Nephron progenitor cell (in vitro differentiated cells): ENCODE measurements around the gene MGAT4B.
A peak's percentile ranks its signal among the peaks of the same experiment; 100 is the strongest.

Experiments used
- DNase-seq: peaks from one replicate; pipeline ENCODE4 v3.0.0; 2021
- H3K27ac Mint-ChIP-seq: 2 replicates; pipeline ENCODE4 v1.8.0; 2021; ENCODE audit warnings: mild to moderate bottlenecking, moderate library complexity, mixed read lengths
- H3K27me3 Mint-ChIP-seq: 2 replicates; pipeline ENCODE4 v1.8.0; 2021; ENCODE audit warnings: mild to moderate bottlenecking, low read depth, mixed read lengths; ENCODE audit not compliant: poor library complexity
- H3K36me3 Mint-ChIP-seq: 2 replicates; pipeline ENCODE4 v1.8.0; 2021; ENCODE audit warnings: low read depth, mixed read lengths
- H3K4me1 Mint-ChIP-seq: 2 replicates; pipeline ENCODE4 v1.8.0; 2021; ENCODE audit warnings: mixed read lengths
- H3K4me3 Mint-ChIP-seq: 2 replicates; pipeline ENCODE4 v1.8.0; 2021; ENCODE audit warnings: mild to moderate bottlenecking, moderate library complexity, mixed read lengths
- H3K9me3 Mint-ChIP-seq: 2 replicates; pipeline ENCODE4 v1.8.0; 2021; ENCODE audit warnings: mild to moderate bottlenecking, moderate library complexity, mixed read lengths
- TF ChIP-seq, protein P1 (sequence below): fragments of 200-600 bp; sonication (generic); IDR thresholded peaks from 2 replicates; pipeline ENCODE4 v1.5.0; 2021; ENCODE audit warnings: antibody characterized with exemption

The MGAT4B gene

DNA sequence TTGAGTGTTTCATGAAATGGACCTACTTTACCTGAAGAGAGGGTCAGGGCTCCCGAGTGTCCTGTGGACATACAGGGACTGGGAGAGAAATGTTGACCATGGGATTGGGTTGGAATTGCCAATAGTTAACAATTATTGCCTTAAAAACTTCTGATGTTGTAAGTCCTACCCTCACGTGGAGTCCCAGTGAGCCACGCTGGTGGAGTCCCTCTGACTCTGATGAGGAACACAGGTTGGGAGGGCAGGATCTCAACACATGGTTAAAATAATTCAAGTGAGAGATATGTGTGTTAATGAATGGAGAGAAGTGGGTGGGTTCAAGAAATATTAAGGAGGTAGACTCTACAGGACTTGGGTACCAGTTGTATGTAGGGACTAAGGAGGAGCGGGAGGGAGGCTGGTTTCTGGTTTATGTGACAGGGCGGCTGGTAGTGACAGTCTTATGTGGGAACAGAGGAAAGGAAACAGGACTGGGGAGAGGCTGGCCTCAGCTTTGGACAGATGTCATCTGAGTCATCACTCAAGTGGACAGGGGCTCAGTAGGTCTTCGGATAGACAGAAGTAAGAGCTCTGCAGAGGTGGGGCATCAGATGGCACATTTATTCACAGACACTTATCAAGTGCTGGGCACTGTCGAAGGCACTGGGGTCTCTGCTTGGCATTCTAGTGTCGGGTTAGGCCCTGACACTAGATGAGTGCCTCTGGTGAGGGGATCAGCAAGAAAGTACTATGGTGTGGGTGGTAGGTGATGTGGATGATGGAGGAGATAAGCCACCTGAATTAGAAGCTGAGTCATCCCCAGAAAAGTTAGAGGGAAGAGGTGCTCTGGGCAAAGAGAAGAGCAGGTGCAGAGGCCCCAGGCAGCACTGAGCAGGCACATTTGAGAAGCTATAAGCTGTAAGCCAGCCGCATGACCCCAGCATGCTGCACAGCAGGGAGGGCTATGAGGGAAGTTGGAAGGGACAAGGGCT, 46.8 kb downstream of the MGAT4B start:
- Mint-ChIP-seq H3K27ac (peak overlapping the region; percentile 57), H3K4me3 (no peak overlapping the region)

DNA sequence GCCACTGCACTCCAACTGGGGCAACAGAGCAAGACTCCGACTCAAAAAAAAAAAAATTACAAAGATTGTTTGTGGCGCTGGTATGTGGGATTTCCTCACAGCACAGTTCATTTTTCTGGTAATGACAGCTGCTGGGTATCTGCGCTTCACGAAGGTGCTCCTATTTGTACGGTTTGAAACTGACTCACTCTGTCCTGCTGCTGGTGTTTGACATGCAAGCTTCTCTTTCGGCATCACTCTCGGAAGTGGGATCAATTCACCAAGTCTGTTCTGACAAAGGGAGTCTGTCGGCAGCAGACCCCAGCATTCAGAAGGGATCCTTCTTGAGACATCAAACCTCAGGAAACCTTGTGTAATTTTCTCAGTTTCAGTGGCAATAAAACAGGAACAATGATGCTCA, 47.7 kb downstream of the MGAT4B start:
- TF ChIP-seq, protein P1, sequence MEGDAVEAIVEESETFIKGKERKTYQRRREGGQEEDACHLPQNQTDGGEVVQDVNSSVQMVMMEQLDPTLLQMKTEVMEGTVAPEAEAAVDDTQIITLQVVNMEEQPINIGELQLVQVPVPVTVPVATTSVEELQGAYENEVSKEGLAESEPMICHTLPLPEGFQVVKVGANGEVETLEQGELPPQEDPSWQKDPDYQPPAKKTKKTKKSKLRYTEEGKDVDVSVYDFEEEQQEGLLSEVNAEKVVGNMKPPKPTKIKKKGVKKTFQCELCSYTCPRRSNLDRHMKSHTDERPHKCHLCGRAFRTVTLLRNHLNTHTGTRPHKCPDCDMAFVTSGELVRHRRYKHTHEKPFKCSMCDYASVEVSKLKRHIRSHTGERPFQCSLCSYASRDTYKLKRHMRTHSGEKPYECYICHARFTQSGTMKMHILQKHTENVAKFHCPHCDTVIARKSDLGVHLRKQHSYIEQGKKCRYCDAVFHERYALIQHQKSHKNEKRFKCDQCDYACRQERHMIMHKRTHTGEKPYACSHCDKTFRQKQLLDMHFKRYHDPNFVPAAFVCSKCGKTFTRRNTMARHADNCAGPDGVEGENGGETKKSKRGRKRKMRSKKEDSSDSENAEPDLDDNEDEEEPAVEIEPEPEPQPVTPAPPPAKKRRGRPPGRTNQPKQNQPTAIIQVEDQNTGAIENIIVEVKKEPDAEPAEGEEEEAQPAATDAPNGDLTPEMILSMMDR: no peak
- H3K4me3 Mint-ChIP-seq: no peak overlapping the region
- no peak for DNase-seq
- peaks cover 58% of the 10 kb centered on the region for H3K4me1 Mint-ChIP-seq
- H3K9me3 Mint-ChIP-seq: no peaks in the 10 kb centered on the region
- H3K27ac Mint-ChIP-seq: peak overlapping the region; percentile 55
- H3K36me3 Mint-ChIP-seq: peaks cover 22% of the 10 kb centered on the region
- H3K27me3 Mint-ChIP-seq: no peaks in the 10 kb centered on the region

More for the DNA sequence above, 46.8 kb downstream of the MGAT4B start:
- H3K27me3 Mint-ChIP-seq: no peaks in the 10 kb centered on the region
- no peaks in the 10 kb centered on the region for H3K9me3 Mint-ChIP-seq
- peaks cover 52% of the 10 kb centered on the region for H3K4me1 Mint-ChIP-seq
- TF ChIP-seq, protein P1: no peak
- DNase-seq: no peak
- peaks cover 19% of the 10 kb centered on the region for H3K36me3 Mint-ChIP-seq

DNA sequence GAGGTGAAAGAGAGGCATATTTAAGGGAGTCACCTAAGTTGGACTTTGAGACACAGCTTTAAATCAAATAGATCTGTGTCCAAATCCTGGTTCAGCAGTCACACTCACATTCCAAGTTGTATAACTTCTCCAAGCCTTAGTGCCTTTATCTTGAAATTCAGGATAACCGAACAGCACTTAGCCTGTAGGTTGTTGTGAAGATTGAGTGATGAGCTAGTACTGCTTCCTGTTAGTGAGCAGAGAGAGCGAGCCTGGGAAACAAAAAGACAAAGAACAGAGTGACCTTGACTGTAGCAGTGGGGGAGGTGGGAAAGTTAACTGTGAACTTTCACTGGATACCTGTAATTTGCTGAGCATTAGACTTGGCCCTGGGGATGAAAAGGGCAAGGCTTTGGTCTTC, 51.6 kb downstream of the MGAT4B start:
- Mint-ChIP-seq H3K27me3 (no peaks in the 10 kb centered on the region), H3K27ac (peak overlapping the region; percentile 96), H3K9me3 (peaks cover 3% of the 10 kb centered on the region), H3K36me3 (peaks cover 39% of the 10 kb centered on the region), H3K4me1 (peaks cover 36% of the 10 kb centered on the region), H3K4me3 (no peak overlapping the region)
- no peak for DNase-seq
- TF ChIP-seq, protein P1: no peak

DNA sequence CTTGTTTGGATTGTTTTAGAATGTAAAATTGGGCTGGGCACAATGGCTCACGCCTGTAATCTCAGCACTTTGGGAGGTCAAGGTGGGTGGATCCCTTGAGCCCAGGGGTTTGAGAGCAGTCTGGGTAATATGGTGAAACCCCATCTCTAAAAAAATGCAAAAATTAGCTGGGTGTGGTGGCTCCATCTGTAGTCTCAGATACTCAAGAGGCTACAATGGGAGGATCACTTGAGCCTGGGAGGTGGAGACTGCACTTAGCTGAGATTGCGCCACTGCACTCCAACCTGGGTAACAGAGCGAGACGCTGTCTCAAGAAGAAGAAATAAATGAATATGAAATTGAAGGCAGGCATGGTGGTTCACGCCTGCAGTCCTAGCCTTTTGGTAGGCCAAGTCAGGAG, 52.7 kb downstream of the MGAT4B start:
- no peak overlapping the region for H3K4me3 Mint-ChIP-seq
- peaks cover 29% of the 10 kb centered on the region for H3K4me1 Mint-ChIP-seq
- peak overlapping the region; percentile 37 for H3K27ac Mint-ChIP-seq
- TF ChIP-seq, protein P1: no peak
- H3K36me3 Mint-ChIP-seq: peaks cover 46% of the 10 kb centered on the region
- H3K27me3 Mint-ChIP-seq: no peaks in the 10 kb centered on the region
- peaks cover 3% of the 10 kb centered on the region for H3K9me3 Mint-ChIP-seq
- DNase-seq: no peak

DNA sequence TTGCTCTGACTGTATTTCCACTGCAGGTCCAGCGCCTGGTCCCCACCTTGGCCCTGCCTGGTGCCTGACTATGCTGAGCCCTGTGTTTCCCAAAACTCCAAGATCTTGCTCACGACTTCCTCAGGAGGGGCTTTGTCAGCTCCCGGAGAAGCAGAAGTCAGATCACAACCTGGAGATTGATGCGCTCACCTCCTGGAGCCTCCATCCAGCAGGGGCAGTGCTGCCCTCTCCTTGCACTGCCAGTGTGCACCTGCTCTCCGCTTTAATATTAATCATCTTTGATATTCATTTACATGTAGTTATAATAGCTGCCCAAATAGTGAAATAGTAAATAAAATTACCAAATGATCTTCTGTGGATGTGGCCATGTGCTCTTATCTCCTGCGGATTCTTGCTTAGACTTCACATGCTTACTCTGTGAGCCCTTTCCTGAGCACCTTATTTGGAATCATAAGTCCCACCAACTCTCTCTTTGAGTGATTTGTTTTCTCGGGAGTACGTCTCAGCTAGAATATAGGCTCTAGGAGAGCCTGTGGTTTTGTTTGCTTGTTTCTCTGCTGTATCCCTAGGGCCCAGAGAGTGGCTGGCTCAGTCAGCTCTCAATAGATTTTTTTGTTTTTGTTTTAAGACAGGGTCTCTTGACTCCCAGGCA, 56.7 kb downstream of the MGAT4B start:
- TF ChIP-seq, protein P1: no peak
- peaks cover 18% of the 10 kb centered on the region for H3K4me1 Mint-ChIP-seq
- no peaks in the 10 kb centered on the region for H3K27me3 Mint-ChIP-seq
- peak overlapping the region; percentile 57 for H3K27ac Mint-ChIP-seq
- no peak for DNase-seq
- H3K9me3 Mint-ChIP-seq: peaks cover 20% of the 10 kb centered on the region
- peaks cover 67% of the 10 kb centered on the region for H3K36me3 Mint-ChIP-seq
- H3K4me3 Mint-ChIP-seq: no peak overlapping the region
